GM19043 (cell line): ENCODE data around the gene DNAJC27.

Experiments used
- ATAC-seq: cut with Tn5 transposase; IDR thresholded peaks from one replicate; pipeline ENCODE4 v1.9.1; 2021; ENCODE audit warnings: low read depth; ENCODE audit not compliant: unreplicated experiment

DNAJC27 gene

GRCh38 chr2:24926602-24927252, 45.0 kb downstream of the DNAJC27 start:
- ATAC-seq, result no peak

- ATAC-seq, result no peak
Measured at GRCh38 chr2:24926220-24926601, 45.5 kb downstream of the DNAJC27 start.

GRCh38 chr2:24925815-24926214, 45.9 kb downstream of the DNAJC27 start:
- ATAC-seq, result no peak

- ATAC-seq, result no peak
Measured at GRCh38 chr2:24924732-24925131, 47.0 kb downstream of the DNAJC27 start.

- ATAC-seq, result no peak
Measured at GRCh38 chr2:24924266-24924665, 47.5 kb downstream of the DNAJC27 start.

- no peak for ATAC-seq
Measured at GRCh38 chr2:24923106-24923505, 48.6 kb downstream of the DNAJC27 start.

- no peak for ATAC-seq
Measured at GRCh38 chr2:24922556-24922955, 49.2 kb downstream of the DNAJC27 start.

GRCh38 chr2:24920809-24921441, 50.8 kb downstream of the DNAJC27 start:
- no peak for ATAC-seq

GRCh38 chr2:24920098-24920808, 51.5 kb downstream of the DNAJC27 start, which contains the start of gene ADCY3:
TSS of gene ADCY3 (minus strand) at chr2:24920237. CDS start at chr2:24918987, 1,250 bp downstream.
- ATAC-seq, result peak; percentile 44

GRCh38 chr2:24919506-24920097, 52.2 kb downstream of the DNAJC27 start:
- peak; percentile 7 for ATAC-seq

GRCh38 chr2:24919037-24919505, 52.7 kb downstream of the DNAJC27 start:
- no peak for ATAC-seq

GRCh38 chr2:24918326-24919036, 53.3 kb downstream of the DNAJC27 start:
- no peak for ATAC-seq

- no peak for ATAC-seq
Measured at GRCh38 chr2:24917731-24918325, 53.9 kb downstream of the DNAJC27 start.

- no peak for ATAC-seq
Measured at GRCh38 chr2:24917086-24917485, 54.7 kb downstream of the DNAJC27 start.

- ATAC-seq, result no peak
Measured at GRCh38 chr2:24915796-24916195, 56.0 kb downstream of the DNAJC27 start.

- ATAC-seq, result no peak
Measured at GRCh38 chr2:24915175-24915574, 56.6 kb downstream of the DNAJC27 start.

- ATAC-seq, result no peak
Measured at GRCh38 chr2:24914713-24915112, 57.0 kb downstream of the DNAJC27 start.

GRCh38 chr2:24913911-24914310, 57.8 kb downstream of the DNAJC27 start:
- ATAC-seq, result no peak

- ATAC-seq, result no peak
Measured at GRCh38 chr2:24912986-24913385, 58.8 kb downstream of the DNAJC27 start.

GRCh38 chr2:24912523-24912922, 59.2 kb downstream of the DNAJC27 start:
- ATAC-seq, result no peak
